Endometrial microvascular endothelial cells (primary cell): ENCODE data around the gene FARP1. TPM values are rescaled to one million over a fixed set of nuclear protein-coding genes. Genes with fewer than 3 reads are reported as not detected.

Experiments used
- in situ Hi-C: cut with HindIII; loops from 2 replicates; pipeline ENCODE4 v1.10.0; 2017; ENCODE audit warnings: low sequenced_read_pairs, low pct_unique_long_range_greater_than_20kb; ENCODE audit errors: inconsistent ontology term
- total RNA-seq: library from RNA; depleted of rRNA; stranded (reverse); fragments of >200 nt; gene quantifications from one replicate; pipeline ENCODE4 v1.2.3, GENCODE V29; 2015; ENCODE audit errors: inconsistent ontology term

Gene FARP1
- total RNA-seq, 1 donor from 2014 or later, result 67.3 TPM

DNA sequence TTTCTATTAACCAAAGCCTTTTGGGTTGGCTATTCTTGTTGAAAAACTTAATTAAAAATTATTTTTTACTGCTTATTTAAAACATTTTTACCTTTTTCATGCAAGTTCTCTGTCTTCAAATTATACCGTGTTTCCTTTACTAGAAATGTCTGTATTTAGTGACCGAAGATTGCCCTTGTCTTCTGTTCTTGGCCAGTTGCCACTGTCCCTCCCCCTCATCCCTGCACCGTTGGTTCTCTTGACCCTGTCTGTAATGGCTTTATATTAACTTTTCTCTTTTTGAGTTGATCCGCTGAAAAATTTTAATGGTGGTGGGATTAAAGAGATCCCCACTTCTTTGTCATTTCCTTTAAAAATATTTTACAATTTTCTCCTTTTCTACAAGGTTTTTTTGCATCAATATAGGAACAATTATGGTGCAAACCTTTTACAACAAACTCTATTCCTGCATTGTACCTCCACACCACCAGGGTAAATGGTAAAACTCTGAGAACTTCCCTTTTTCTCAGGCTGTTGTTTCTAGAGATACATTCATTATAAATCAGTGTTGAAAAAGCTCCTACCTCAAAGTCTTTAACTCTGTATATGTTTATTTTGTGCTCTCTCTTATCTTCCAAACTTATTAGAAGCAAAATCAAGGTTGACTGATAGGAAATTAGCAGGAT is 47.1 kb downstream of the FARP1 start:
- in situ Hi-C loops, result no loop called here

DNA sequence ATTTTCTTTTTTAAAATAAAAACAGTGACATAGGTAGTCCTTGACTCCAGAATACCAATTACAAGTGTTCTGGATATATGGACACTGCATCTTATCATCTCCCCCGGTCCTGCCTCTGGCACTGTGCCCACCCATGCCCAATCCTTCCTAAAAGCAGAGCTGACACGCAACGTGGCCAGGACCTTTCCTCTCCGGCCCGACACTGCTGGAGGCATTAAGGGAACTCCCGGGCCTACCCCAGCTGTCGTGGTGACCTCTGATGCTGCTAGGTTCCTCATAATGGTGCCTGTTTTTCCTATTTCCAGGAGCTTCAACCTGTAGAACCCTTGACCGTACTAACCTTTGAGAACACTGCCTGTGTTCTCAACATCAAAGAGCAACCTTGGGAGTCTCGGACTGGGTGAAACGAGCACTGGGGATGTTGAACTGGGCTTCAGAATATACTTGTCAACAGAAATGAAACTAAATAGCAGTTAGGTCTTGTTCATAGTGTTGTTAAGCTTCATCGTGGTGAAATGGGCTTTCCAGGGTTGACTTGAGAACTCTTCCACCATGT is 48.1 kb downstream of the FARP1 start:
- in situ Hi-C loops, result no loop called here

DNA sequence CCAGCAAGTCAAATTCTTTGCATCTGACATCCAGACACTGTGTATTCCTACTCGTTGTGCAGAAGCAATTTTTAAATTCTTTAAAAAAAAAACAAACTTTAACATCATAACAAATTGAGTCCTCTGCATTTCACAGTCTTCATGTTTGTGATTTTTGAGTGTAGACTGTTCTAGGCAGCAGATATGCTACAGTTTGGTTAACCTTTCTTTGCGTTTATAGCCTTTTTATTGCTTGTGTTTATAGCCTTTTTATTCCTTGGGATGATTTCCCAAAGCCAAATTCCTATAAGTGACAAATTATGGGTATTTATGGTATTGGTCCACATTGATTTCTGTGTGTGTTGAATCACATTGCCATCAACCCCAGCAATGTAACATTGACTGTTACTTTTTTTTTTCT is 49.1 kb downstream of the FARP1 start:
- in situ Hi-C loops, result no loop called here

DNA sequence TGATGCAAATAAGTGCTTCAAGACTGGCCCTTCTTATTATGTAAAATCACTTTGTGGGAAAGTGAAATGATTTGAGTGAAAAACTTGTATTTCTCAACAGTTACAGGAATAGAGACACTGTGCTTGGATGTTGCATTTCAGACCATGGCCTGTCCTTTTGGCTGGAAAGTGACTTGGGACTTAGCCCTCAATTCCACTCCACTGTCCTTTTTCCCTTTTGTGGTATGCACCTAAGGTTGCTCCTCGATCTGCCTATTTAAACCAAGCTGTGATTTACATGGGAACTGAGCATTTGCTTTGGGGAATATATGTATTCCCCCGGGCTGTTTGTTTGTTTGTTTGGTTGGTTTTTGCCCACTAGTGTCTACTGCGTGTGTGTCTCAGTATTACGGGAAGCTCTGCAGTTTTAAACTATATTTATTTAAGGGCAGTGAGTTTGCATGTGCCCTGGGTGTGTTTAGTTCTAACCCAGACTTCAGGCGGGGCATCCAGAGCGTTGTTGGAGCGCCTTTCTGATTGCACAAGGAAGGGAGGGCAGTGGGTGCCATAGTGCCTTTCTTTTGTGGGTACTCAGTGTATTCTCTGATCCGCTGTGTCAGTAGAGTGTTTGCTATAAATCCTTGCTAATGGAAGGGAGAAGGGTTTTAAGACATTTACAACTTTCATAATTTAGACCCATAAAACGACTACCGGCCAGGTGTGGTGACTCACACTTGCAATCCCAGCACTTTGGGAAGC is 52.3 kb downstream of the FARP1 start:
- in situ Hi-C loops, result no loop called here

DNA sequence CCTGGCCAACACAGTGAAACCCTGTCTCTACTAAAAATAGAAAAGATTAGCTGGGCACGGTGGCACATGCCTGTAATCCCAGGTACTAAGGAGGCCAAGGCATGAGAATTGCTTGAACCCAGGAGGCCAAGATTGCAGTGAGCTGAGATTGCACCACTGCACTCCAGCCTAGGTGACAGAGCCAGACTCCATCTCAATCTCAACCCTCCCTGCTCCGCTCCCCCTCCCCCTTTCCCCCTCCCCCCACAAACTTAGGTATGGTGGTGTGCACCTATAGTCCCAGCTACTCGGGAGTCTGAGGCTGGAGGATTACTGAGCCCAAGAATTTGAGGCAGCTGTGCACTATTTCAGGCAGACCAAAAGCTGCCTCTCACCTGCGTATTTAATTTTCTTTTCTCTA is 55.8 kb downstream of the FARP1 start:
- in situ Hi-C loops, result no loop called here

DNA sequence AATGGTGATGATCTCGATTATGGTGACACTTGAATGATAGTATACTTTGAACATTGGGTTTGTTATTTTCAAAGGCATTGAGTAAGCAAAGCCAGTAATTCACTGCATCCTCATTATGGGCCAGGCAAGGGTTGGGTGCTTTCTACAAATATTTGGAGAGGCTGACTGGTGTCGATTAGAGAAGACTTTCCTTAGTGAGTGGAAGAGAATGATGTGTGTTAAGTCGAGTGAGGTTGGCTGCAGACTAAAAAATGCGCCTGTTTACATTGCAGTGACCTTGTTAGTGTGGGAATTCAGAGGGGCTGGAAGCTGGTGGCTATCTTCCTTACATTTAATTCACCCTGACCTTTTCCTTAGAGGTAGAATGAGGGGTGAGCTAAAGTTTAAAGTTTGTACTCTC is 56.6 kb downstream of the FARP1 start:
- in situ Hi-C loops, result no loop called here

DNA sequence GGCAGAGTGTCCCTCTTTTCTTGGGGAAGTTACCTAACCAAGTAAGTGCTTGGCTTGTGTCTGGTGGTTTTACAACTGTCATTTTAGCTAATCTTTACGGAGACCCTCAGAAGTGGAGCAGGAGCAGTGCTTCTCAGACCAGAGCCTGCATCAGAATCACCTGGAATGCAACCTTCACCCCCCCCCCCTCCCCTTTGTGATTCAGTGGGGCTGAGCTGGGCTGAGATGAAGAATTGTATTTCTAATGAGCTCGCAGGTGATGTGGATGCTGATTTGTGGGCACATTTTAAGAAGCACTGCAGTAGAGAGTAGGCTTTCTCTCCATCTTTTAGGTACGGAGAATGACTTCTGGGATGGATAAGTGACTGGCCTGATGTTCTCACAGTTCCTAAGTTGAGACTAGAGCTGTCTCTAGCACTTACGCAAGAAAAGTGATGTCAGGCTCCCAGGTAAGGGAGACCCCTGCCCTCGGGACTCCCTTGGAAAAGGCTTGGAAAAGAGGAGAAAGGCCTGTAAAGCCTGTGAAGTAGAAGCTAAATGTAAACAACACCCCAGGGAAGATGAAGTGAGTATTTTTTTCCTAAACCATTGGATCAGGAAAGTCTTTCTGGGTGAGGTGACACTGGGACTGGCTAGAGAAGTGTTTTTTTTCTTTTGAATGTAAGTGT is 57.5 kb downstream of the FARP1 start:
- in situ Hi-C loops, result no loop called here

DNA sequence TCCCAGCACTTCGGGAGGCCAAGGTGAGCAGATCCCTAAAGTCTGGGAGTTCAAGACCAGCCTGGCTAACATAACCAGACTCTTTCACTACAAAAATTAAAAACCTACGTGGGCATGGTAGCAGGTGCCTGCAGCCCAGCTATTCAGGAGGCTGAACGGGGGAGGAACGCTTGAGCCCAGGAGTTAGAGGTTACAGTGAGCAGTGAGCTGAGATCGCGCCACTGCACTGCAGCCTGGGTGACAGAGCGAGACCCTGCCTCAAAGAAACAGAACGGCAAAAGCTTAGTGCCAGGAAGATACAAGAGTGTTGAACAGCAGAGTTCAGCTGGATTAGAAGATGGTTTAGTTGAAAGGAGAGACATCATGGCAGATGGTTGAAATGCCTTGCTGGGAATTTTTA is 58.3 kb downstream of the FARP1 start:
- in situ Hi-C loops, result no loop called here

DNA sequence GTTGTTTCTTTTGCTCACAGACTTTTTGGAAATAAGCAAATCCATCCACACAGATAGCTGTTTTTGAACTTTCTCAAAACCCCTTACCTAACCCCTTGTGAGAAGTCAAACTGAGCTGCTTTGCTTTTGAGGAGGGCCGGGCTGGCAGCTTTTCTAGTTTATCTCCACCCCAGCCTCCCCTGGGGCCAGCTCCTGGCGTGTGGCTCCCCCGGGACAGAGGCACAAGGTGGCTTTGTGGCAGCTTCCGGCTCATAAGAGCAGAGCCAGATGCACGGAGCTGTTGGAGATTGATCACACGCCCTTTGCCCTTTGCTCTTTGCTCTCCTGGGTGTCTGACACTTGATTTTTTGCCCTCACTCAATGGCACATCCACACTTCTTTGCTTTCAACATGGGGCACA is 59.1 kb downstream of the FARP1 start:
- in situ Hi-C loops, result no loop called here

DNA sequence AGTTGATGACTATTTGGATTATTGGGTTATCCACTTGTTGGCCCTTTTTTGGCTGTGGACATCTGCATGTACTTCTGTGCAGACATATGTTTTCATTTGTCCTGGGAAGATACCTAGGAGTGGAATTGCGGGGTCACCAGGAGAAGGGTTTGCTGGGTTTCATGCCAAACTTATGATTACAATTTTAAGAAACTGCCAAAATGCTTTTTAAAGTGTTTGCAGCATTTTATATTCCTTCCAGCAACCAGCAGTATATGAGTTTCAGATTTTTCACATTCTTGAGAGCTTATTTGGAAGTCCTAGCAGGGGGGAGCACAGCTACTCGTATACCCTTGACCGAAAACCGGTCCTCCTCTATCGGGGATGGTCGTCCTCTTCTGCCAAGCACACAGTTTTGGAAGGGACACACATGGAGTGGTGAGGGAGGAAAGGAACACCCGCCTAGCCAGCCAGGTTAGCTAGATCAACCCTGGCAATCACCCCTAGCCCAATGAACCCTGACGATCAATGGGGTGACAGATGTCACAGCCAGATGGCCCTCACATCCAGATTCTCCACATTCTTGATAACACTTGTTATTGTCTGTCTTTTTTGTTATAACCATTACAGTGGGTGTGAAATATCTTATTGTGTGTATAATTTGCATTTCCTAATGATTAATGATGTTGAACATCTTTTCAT is 60.9 kb downstream of the FARP1 start:
- in situ Hi-C loops, result no loop called here

DNA sequence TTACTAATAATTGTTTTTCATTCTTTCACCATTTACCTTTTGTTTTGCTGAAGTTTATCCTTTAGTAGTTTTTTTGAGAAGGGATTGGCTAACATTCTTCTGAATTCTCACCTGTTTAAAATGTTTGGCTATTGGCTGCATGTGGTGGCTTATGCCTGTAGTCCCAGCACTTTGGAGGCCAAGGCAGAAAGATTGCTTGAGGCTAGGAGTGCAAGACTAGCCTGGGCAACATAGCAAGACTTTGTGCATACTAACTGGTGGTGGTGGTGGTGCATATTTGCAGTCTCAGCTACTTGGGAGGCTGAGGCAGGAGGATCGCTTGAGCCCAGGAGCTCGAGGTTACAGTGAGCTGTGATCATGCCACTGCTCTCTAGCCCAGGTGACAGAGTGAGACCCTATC is 61.7 kb downstream of the FARP1 start:
- in situ Hi-C loops, result no loop called here

DNA sequence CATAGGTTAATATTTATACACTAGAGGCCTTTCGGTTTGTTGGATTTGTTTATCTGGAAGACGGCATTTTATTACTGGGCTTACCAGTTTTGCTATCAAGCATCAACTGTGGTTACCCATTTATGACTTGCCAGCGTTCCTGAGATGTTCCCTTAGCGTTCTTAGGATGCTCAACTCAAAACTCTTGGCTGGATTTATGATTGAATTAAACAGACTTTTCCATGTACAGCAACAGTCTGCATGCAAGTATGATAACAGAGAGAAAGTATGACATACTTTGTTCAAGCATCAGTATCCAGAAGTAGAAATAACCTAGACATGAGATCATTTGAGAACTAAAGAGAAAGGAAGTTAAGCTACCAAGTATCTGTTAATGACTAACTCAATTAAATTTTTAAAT is 64.1 kb downstream of the FARP1 start:
- in situ Hi-C loops, result no loop called here

DNA sequence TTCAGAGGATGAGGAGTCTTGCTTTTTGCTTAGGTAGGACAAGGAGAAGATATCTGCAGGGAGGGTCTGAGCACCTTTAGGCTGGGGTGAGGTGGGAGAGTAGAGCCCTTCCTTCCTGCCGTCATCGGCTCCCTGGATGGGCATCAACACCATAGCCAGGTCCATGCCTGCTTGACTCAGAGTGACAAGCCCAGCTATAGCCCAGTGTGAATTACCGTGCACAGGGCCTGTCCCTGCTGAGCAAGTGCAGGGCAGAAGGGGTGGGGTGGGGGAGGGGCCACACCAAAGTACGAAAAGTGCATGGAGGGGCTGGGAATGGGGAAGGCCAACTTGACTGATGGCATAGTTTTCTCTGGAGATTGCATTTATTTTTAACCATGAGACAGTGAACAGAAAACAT is 64.5 kb downstream of the FARP1 start:
- in situ Hi-C loops, result no loop called here

DNA sequence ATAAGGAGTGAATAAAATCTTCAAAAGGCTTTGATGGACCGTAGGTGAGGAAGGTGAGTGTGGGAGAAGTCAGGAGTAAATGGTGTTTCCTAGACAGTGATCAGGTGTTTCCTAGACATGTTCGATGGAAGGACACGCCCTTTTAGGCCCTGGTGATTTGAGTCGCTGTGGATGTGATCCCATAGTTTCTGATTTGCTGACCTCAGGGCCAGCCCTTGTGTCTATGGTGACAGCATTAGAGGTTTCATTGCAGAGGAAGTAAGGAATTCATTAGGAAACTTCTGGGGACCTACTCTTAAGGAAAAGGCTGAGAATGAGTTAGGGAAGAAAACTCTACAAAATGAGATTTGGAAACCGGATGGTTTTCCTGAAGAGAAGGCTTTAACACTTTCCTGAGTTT is 65.7 kb downstream of the FARP1 start:
- in situ Hi-C loops, result no loop called here

DNA sequence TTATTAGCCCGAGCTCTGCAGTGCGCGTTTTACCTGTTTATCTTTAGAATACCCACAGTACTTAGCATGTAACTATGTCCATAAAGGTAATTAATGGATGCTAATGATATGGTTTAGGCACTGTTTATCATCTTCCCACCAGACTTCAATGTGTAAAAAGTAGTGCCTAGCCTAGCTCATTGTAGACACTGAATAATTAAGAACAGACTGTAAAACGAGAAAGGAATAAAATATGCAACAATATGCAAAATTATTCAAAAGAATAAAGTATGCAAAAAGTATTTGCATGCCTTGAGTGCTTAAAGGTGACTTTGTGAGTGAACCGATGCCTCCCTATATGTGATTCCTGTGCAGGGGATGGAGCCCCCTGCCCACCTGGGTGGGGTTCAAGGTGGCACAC is 69.9 kb downstream of the FARP1 start:
- in situ Hi-C loops, result no loop called here

DNA sequence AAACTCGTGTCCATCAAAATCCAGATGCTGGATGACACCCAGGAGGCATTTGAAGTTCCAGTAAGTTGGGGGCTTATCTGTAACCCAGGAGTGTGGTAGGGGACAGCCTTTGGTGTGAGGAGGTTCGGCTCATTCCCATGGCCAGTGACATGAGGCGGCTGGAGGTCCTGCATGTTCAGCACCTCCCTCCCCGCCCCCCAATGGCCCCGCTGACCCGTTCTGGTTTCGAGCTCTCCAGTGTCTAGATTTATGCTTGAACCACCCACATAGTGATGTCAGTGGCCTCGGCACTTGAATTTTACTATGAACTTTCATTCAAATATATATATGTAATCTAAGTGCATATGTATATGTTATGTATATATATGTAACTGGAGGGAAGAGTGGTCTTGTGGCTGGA is 70.5 kb downstream of the FARP1 start:
- in situ Hi-C loops, result no loop called here

DNA sequence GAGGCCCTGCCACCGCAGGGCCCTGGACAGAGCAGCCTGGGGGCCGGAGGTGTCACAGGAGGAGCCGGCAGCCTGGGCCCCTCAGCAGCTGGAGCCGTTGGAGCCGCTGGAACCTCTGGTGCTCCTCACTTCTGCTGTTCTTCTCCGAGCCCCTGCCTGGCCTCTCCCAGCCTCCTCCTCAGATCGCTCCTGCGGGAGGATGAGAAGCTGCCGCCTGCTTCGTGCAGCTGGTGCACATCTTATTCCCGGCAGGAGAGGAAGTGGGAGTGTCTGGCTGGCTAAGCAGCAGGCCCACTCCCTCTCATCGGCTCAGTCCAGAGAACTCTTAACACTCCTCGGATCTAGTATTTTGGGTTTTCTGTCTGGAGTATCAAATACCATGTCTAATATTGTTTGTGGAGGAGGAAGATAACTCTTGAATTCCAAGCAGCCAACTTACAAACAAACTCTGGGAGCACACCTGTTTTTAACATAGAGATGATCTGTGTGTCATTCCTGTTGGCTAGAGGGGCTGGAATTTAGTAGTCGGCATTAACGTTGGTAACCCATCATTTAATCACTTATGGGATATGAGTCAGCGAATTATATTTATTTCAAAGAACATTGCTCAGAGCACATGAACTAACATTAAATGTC is 71.2 kb downstream of the FARP1 start:
- in situ Hi-C loops, result no loop called here

DNA sequence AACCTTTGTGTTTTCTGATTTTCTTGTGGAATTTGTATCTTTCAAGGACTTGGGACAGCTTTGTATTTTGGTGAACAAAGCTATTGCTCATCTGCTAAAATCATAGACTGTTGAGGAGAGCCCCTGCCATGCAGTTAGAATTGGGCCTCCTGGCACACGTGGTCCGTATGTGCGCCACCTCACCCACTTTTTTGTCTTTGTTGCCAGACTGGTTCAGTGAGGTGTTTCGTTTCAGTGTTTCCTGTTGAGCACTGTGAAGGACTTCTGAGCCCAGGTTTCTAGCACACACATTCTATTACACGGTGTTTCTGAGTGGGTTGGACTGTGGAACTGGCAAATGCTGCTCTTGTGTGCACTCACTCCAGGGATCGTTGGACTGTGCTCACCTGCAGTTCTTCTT is 71.8 kb downstream of the FARP1 start:
- in situ Hi-C loops, result no loop called here

DNA sequence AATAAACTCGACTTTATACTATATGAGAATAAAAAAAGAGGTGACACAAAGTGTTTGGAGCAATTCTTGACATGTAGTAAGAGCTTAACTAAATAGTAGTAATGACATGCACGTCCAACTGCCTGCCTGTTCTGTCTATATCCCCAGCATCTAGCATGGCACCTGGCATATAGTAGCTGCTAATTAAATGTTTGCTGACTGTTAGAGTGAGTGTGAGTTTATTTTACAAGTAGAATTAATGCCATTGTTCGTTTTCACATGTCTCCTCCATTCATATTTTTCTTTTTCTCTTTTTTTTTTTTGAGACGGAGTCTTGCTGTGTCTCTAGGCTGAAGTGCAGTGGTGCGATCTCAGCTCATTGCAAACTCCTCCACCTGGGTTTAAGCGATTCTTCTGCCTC is 72.6 kb downstream of the FARP1 start:
- in situ Hi-C loops, result no loop called here
